Urinary bladder (tissue), 4 donors: ENCODE data around the gene ABO. TPM values are rescaled to one million over a fixed set of nuclear protein-coding genes. Genes with fewer than 3 reads are reported as not detected.
"Not testable (repeated sequence)": the region's sequence is repeated elsewhere in the genome, so short reads cannot be mapped to it uniquely, and the experiment has no call there.

Source experiments
- DNase-seq: peaks from one replicate; pipeline ENCODE4 v3.0.0-alpha.2; 2015; ENCODE audit errors: extremely low spot score
- H3K27ac ChIP-seq: one replicate; pipeline ENCODE4 v1.5.1; 2013; ENCODE audit warnings: low read depth, mild to moderate bottlenecking, moderate library complexity
- H3K36me3 ChIP-seq: one replicate; pipeline ENCODE4 v1.6.1; 2013; ENCODE audit warnings: mild to moderate bottlenecking, moderate library complexity; ENCODE audit not compliant: insufficient read depth
- H3K4me1 ChIP-seq: one replicate; pipeline ENCODE4 v1.6.1; 2013; ENCODE audit warnings: mild to moderate bottlenecking, moderate library complexity; ENCODE audit not compliant: insufficient read depth
- H3K4me3 ChIP-seq: one replicate; pipeline ENCODE4 v1.5.1; 2013; ENCODE audit warnings: low read depth, low read length
- WGBS: extraction: QIAGEN DNeasy Blood & Tissue Kit; methylation state at CpG from one replicate; pipeline ENCODE4 v1.1.7; 2013; 5-methylcytosine and 5-hydroxymethylcytosine counted together
- polyA plus RNA-seq: library from polyadenylated mRNA; stranded (reverse); fragments of 200-250 nt; gene quantifications from one replicate; pipeline ENCODE4 v1.2.3, GENCODE V29; 2013
- total RNA-seq: library from RNA; depleted of rRNA; stranded (reverse); fragments of >200 nt; gene quantifications from one replicate; pipeline ENCODE4 v1.2.3, GENCODE V29; 2014
- donor health status: healthy with polysubstance abuse.
- donor health status: healthy.

The ABO gene
- total RNA-seq (1.4 TPM), polyA plus RNA-seq (1.9 TPM)

- peak within 1 kb of the TSS; percentile 51 for H3K4me3 ChIP-seq
- H3K4me1 ChIP-seq, result no peaks in the 10 kb centered on the region
- peak within 1 kb of the TSS; percentile 89 for H3K27ac ChIP-seq
- WGBS, result 1% methylated on average over 110 of the region's 110 CpGs
- no peaks in the 10 kb centered on the region for H3K36me3 ChIP-seq
- no peak for DNase-seq
Measured at GRCh38 chr9:133275105-133276000, at the start of gene ABO. TSS of gene ABO (minus strand) at chr9:133275201.

GRCh38 chr9:133323991-133324703, 49.1 kb upstream of the ABO start:
- Histone ChIP-seq H3K36me3 (no peaks in the 10 kb centered on the region), H3K27ac (no peak overlapping the region), H3K4me3 (no peak overlapping the region), H3K4me1 (no peaks in the 10 kb centered on the region)
- DNase-seq, result no peak
- 89% methylated on average over 13 of the region's 13 CpGs for WGBS

GRCh38 chr9:133323211-133323610, 48.2 kb upstream of the ABO start:
- Histone ChIP-seq H3K36me3 (no peaks in the 10 kb centered on the region), H3K4me3 (no peak overlapping the region), H3K27ac (no peak overlapping the region), H3K4me1 (no peaks in the 10 kb centered on the region)
- DNase-seq, result no peak
- 88% methylated on average over 10 of the region's 10 CpGs for WGBS

GRCh38 chr9:133322701-133323100, 47.7 kb upstream of the ABO start:
- DNase-seq, result no peak
- no peaks in the 10 kb centered on the region for H3K4me1 ChIP-seq
- H3K27ac ChIP-seq, result no peak overlapping the region
- WGBS, result 83% methylated on average over 14 of the region's 14 CpGs
- no peak overlapping the region for H3K4me3 ChIP-seq
- no peaks in the 10 kb centered on the region for H3K36me3 ChIP-seq

DNA sequence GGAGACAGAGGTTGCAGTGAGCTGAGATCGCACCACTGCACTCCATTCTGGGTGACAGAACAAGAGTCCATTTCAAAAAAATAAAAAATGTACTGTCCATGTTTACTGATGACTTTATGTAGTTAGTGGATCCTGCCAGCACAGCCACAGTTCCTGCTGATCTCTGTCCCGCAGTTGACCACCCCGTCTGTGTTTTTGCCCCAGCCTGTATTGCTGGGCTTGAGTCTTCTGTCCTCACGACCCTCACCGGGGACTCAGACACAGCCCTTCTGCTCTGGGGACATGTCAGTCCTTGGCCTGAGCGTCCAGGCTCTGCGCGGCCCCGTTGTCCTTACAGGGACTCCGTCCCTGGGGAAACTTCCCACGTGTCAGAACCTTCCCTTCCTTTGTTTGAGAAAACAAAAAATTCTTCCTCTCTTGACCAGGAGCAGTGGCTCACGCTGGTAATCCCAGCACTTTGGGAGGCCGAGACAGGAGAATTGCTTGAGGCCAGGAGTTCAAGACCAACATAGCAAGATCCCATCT, 46.5 kb upstream of the ABO start:
- no peak overlapping the region for H3K4me3 ChIP-seq
- H3K27ac ChIP-seq, result no peak overlapping the region
- no peaks in the 10 kb centered on the region for H3K36me3 ChIP-seq
- DNase-seq, result no peak
- 81% methylated on average over 13 of the region's 13 CpGs for WGBS
- no peaks in the 10 kb centered on the region for H3K4me1 ChIP-seq

GRCh38 chr9:133320421-133320881, 45.5 kb upstream of the ABO start:
- no peak overlapping the region for H3K4me3 ChIP-seq
- no peak overlapping the region for H3K27ac ChIP-seq
- no peaks in the 10 kb centered on the region for H3K4me1 ChIP-seq
- DNase-seq, result no peak
- no peaks in the 10 kb centered on the region for H3K36me3 ChIP-seq
- 71% methylated on average over 13 of the region's 13 CpGs for WGBS

DNA sequence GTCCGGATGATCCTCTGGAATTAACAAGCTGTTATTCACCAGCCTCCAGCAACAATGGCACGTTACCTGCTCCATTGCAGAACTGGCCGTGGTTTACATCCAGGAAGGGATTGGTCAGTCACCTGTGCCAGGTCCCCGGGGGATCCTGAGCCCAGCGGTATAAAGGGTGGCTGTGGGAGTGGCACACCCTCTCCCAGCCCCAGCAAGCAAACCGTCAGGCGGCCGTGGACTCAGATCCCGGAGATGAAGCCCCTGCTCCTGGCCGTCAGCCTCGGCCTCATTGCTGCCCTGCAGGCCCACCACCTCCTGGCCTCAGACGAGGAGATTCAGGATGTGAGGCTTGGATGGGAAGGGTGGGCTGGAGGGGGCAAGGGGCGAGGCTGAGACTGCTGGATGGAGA, 42.5 kb upstream of the ABO start:
- H3K36me3 ChIP-seq, H3K27ac ChIP-seq, H3K4me3 ChIP-seq, H3K4me1 ChIP-seq, DNase-seq: not testable (repeated sequence)
- WGBS, result 76% methylated on average over 13 of the region's 13 CpGs

GRCh38 chr9:133315997-133316396, 41.0 kb upstream of the ABO start:
- WGBS, result 79% methylated on average over 2 of the region's 2 CpGs
- no peaks in the 10 kb centered on the region for H3K4me1 ChIP-seq
- no peak for DNase-seq
- no peaks in the 10 kb centered on the region for H3K36me3 ChIP-seq
- H3K4me3 ChIP-seq, result no peak overlapping the region
- no peak overlapping the region for H3K27ac ChIP-seq

DNA sequence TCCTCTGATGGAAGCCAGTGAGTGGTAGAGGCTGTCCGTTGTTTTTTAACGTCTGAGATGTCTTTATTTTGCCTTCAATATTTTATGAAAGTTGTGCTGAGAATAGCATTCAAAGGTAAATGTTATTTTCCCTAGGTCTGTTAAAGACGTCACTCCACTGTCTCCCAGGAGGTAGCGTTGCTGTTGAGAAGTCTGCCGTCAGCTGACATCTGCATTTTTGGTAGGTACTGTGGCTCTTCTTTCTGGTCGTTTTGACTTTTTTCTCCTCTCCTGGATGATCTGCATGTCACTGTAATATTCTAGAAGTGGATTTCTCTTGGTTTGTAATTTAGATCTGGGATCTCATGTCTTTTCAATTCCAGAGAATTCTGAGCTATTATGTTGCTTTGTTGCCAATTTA, 34.6 kb upstream of the ABO start:
- no peak for DNase-seq
- no peaks in the 10 kb centered on the region for H3K4me1 ChIP-seq
- no peak overlapping the region for H3K27ac ChIP-seq
- no peaks in the 10 kb centered on the region for H3K36me3 ChIP-seq
- no peak overlapping the region for H3K4me3 ChIP-seq
- 83% methylated on average over 6 of the region's 6 CpGs for WGBS

DNA sequence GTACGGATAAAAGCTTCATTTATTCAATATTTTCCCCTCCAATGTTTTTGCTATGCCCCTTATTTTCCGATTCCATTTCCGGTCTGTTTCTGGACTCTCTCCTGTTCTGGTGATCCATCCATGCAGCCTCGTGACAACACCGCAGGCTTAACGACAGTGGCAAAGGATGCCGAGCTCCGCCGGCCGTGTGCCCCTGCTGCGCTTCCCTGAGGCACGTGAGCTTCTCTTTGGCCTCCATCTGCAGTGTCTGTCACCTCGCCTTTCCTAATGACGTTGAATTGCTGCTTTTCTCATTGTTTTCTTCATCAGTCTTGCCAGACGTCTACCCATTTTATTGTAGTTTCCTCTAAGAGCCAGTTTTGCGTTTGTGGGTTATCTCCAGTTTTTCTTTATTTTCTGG, 32.3 kb upstream of the ABO start:
- DNase-seq, result no peak
- no peaks in the 10 kb centered on the region for H3K36me3 ChIP-seq
- no peak overlapping the region for H3K27ac ChIP-seq
- H3K4me3 ChIP-seq, result no peak overlapping the region
- H3K4me1 ChIP-seq, result no peaks in the 10 kb centered on the region
- WGBS, result 65% methylated on average over 16 of the region's 16 CpGs

DNA sequence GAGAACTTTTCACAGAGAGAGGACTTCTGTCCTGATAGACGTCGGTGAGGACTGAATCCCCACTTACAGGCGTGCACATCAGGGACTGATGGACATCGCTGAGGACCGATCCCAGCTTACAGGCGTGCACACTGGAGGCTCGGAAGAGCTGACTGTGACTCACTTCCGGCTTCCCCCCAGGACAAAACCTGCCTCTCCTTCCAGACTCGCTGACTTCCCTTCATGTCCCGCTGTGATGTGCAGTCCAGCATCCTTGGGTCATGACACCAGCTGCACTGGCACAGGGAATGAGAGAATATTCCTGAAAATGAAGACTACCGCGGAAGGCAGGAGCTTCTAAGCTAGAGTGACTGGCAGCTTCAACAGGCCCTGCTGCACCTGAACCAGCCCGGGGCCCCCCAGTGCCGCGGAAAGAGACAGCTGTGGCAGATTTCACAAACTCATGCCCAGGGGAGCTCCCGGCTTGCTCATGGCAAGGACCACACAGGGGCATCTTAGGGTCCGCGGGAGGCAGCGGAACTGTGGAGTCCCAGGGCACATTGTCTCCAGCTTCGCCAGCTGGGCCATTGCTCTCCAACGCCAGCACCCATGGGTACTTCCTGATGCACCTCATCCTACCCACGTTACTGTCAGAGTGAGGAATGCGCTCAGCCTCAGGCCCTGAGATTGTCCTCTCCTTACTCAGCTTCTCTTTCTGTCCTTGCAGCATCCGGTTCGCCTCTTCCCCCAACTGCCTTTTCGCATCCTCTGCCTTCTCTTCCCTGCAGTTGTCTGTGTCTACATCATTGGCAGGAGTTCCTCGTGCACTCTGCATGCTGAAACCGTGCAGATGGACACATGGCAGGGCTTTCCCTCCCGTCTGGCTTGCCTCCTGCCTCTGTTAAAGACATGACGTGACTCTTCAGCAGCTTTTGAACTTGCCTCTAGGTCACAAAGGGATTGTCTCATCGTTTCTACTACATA, 31.5 kb upstream of the ABO start:
- WGBS, result 71% methylated on average over 31 of the region's 31 CpGs
- Histone ChIP-seq H3K27ac (no peak overlapping the region), H3K4me3 (no peak overlapping the region), H3K36me3 (no peaks in the 10 kb centered on the region), H3K4me1 (no peaks in the 10 kb centered on the region)
- DNase-seq, result no peak

GRCh38 chr9:133305731-133306130, 30.7 kb upstream of the ABO start:
- no peaks in the 10 kb centered on the region for H3K4me1 ChIP-seq
- no peaks in the 10 kb centered on the region for H3K36me3 ChIP-seq
- no peak overlapping the region for H3K4me3 ChIP-seq
- DNase-seq, result no peak
- 72% methylated on average over 19 of the region's 23 CpGs for WGBS
- no peak overlapping the region for H3K27ac ChIP-seq
